GM19467 (cell line): ENCODE measurements around the gene PLPPR2.
"Not testable (repeated sequence)": the region's sequence is repeated elsewhere in the genome, so short reads cannot be mapped to it uniquely, and the experiment has no call there.

Source experiments
- ATAC-seq: cut with Tn5 transposase; IDR thresholded peaks from one replicate; pipeline ENCODE4 v1.9.1; 2021; ENCODE audit warnings: mild to moderate bottlenecking, moderate library complexity; ENCODE audit not compliant: unreplicated experiment

PLPPR2 gene

DNA sequence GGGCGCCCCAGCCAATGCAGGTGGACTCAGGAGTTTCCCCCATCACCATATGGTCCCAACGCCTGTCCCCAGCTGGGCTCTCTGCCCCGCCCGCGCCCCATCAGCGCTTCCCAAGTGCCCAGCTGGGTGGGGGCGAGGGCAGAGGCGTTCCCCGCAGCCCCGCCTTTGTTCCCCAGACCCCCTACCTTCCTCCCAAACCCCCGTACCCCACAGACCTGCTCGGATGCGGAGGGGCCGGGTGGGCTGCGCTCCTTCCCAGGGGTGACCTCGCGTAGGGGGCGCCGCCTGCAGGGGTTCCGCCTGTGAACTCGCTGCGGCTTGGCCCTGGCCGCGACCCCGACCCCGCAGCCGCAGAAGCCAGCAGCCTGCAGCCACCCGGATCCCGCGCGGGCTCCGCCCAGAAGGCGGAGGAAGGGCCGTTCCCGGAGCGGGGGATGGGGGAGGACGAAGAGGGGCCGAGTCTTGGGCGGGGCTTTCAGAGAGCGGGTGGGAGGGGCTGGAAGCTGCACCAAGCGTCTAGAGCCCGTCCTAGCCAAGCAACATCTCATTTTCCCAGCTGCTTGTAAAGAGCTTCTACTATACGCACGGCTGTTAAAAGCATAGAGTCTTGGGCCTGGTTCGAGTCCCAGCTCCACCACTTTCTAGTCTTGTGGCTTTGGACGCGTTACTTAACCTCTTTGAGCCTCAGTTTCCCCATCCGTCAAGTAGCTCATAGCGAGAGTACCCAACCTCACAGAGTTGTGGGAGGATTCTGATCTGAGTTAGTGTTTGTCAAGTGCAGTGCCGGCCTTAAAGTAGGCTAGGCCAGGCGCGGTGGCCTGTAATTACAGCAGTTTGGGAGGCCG lies 15.8 kb upstream of the PLPPR2 start, which contains the start of gene RAB3D:
Gene RAB3D (minus strand): TSS at position 404 of the 845 bp plus-strand sequence. CDS start 2,258 bp downstream, outside the sequence.
- ATAC-seq: no peak

DNA sequence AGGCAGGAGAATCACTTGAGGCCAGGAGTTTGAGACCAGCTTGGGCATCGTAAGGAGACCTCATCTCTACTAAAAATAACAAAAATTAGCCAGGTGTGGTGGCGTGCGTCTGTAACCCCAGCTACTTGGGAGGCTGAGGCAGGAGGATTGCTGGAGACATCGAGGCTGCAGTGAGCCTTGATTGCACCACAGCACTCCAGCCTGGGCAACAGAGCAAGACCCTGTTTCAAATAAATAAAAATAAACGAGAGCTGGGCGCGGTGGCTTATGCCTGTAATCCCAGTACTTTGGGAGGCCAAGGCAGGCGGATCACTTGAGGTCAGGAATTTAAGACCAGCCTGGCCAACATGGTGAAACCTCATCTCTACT lies 15.1 kb upstream of the PLPPR2 start:
- not testable (repeated sequence) for ATAC-seq

DNA sequence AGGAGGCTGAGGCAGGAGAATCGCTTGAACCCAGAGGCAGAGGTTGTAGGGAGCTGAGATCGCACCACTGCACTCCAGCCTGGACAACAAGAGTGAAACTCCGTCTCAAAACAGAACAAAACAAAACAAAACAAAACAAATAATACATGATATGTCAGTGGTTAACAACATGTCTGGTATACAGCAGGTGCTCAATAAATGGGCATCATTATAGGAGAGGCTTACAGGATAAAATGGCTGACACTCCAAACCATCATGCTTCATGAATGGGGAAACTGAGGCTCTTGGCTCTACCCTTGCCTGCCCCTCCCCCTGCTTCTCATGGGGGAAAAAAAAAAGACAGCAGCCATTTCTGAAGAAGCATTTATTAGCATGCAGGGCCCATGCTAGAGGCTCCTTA lies 12.8 kb upstream of the PLPPR2 start:
- no peak for ATAC-seq

DNA sequence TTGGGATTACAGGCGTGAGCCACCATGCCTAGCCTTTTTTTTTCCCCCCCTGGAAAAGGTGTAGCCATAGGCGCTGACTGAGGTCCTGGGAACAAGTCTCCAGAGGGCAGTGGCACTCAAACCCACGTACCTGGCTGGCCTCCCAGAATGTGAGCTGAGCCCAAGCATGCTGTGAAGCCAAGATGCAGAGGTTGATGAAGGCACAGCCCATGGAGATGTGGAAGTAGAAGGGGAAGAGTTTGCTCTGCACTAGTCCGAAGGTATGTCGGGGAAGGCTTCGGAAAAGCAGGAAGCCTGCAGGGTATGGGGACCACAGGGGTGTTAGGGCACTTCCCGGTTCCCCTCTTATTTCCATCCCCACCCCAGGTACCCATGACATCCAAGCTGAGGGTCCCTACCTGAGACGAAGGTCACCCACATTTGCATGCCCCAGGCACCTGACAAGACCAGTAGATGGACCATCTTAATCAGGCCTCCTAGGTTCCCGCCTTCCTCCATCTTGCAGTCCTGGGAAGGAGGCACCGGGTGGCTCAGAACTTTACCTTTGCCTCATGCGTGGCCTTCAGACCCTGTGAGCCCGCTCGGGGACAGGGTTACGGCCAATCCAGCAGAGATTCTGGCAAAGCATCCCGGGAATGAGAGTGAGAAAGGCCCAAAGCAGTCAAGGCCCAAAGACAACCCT lies 10.0 kb upstream of the PLPPR2 start:
- ATAC-seq: no peak

DNA sequence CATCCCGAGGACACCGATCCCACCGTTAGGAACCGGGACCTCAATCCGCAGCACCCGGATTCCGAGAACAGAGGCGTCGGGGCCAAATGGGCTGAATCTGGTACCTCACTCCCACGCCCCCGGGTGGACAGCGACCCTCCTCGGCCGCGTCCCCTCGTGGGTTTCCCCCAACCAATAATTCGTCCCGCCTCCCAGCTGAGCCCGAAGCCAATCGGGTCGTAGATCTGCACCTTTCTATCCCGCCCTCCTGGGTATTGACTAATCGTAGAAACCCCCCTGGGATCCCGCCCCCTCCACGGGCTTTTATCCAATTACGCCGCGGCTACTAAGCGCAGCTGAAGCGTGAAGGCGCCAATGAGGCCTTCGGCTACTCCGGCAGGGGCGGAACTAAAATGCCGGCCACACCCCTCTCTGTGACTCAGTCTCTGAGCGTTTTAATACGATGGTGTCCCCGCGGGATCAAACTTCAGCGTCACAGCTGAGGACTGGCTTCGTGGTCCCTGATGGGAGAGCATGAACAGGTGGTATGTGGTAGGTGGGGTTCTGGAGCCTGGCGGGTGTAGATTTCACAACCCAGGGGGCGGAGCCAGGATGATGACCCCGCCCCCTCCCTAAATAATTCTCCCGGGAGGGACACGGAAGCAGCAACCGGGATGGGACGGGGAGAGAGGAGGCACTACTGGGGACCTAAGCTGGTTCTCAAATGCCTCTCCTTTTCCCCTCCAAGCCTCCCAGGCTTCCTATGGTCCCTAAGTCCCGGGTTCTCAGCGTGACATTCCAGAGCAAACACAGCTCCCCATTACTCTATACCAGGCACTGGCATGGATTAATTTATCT lies 8.9 kb upstream of the PLPPR2 start, which contains the start of the genes CCDC159 and TMEM205:
Gene CCDC159 (plus strand): TSS at position 416 of the 837 bp plus-strand sequence. CDS start 88 bp downstream, at position 504.
Gene TMEM205 (minus strand): TSS at position 165 of the 837 bp plus-strand sequence. CDS start 649 bp downstream, outside the sequence.
- ATAC-seq: peak; percentile 87

DNA sequence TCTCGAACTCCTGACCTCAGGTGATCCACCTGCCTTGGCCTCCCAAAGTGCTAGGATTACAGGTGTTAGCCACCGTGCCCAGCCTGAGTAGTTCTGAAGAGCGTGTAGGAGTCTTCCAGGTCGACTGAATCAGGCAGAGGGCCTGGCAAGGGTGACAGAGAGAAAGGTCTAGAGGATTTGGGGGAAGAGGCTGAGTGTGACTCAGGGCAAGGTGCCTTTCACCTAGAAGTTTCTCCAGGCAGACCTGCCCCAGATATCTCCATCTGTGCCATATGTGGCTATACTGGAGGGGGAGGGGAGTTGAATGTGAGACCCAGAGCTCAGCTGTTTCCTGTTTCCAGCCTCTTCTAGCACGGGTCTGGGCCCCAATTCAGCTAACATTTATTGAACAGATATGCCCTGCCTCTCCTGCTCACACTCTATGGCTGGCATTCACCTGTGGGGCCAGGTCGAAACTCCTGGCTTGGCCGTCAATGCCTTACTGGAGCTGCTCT lies 7.6 kb upstream of the PLPPR2 start:
- ATAC-seq: no peak

DNA sequence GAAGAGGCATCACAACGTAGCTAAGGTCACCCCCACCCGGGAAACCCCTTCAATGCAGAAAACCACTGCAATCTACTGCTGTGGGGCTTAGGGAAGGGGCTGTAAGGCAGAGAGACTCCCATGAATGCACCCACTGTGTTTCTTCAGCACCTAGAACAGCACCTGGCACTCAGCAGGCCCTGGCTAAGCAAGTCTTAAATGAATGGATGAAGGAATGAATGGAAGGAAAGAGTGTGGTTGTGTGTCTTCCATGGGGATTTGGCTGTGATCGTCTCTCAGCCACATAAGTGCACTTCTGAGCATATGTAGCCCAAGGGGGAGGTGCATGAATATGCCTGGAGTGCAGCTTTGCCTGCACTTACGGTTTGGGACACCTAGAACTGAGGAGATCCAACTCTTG lies 6.1 kb upstream of the PLPPR2 start:
- ATAC-seq: no peak

DNA sequence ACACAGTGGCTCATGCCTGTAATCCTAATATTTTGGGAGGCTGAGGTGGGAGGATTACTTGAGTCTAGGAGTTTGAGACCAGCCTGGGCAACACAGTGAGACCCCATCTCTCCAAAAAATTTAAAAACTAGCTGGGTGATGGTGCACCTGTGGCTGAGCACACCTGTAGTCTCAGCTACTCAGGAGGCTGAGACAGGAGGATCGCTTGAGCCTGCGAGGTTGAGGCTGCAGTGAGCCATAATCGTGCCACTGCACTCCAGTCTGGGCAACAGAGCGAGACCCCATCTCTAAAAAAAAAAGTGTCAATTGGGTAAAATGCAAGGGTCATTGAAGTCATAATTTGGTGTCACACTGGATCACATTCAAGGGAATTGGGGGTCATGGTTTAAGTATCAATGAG lies 1.1 kb upstream of the PLPPR2 start:
- ATAC-seq: not testable (repeated sequence)

DNA sequence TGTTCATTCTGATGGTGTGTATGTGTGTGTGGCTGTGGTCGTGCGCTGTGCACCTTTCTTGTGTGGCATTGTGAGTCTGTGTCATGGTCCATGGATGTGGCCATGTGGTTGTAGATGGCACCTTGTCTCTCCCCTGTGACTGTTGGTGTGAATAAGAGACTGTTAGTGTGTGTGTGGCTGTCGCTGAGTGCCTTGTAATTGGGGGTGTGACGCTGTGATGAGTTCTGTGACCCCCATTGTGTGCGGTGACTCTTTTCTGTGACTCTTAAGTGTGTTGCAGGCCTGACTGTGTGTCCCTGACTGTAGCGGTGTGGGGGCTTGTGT lies 804 bp downstream of the PLPPR2 start:
- ATAC-seq: no peak

DNA sequence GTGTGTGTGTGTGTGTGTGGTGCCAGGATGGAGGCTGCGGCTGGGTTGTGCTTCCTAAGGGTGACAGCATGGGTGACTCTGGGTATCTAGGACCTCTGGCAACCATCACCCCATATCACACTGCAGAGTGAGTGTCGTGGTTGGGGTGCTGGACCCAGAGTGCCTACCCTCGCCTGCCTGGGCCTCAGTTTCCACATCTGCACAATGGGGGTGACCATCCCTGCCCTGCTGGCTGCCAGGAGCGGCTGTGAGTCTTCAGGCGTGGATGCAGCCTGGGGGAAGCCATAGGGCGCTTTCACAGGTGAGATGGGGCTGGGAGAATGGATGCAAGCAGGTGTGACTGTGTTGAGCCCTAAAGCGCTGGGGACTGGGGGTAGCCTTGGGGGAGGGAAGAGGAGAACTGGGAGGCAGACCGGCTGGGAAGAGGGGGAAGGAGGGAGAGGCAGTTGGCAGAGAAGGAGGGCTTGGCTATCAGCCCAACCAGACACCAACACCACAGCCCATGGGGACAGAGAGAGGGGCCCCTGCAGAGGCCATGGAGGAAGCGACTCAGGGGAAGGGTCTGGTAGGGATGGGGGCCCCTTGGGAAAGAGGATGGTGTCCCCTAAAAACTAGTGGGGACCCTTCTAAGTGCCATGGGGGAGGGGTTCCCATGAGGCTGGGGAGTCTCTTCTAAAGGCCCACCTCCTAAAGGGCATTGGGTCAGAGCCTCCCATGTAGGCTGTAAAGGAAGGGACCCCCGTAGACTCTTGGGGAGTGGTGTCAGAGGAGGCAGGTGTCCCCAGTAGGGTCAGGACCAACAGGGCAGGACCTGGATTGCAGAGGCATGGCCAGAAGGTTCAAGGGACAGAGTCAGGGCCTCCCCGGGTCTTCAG lies 1.7 kb downstream of the PLPPR2 start:
- no peak for ATAC-seq

DNA sequence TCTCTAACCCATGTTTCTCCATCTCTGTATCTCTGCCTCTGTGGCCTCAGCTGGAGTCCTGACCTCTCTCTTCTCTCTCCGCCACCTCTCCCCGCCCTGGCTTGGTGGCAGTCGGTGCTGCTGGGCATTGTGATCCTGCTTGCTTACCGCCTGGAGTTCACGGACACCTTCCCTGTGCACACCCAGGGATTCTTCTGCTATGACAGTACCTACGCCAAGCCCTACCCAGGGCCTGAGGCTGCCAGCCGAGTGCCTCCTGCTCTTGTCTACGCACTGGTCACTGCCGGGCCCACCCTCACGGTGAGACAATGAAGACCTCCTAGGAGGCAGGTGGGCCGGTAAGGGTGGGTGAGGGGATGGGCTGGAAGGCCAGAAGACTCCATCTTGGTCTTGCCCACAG lies 4.2 kb downstream of the PLPPR2 start:
- no peak for ATAC-seq

DNA sequence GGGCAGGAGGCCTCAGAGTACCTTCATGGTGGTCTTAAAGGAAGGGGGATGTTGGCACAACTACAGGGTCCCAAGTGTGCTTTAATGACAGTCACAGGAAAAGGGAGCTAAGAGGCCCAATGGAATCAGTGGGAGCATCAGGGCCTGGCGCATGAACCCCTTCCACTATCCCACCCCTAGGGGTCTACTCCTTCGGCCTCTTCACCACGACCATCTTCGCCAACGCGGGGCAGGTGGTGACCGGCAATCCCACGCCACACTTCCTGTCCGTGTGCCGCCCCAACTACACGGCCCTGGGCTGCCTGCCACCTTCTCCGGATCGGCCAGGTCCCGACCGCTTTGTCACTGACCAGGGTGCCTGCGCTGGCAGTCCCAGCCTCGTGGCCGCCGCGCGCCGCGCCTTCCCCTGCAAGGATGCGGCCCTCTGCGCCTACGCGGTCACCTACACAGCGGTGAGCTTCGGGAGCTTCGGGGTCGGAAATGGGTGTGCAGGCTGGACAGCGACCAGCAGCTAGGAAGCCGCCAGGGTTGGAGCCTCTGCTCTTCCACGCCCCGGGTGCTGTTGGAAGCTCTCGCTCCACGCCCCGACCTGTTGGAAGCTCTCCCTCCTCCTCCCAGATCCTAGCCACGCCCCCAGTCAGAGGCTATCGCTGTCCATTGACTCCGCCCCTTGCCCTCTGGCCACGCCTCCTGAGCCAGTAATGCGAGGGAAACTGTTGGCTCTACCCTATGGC lies 6.0 kb downstream of the PLPPR2 start:
- ATAC-seq: no peak

DNA sequence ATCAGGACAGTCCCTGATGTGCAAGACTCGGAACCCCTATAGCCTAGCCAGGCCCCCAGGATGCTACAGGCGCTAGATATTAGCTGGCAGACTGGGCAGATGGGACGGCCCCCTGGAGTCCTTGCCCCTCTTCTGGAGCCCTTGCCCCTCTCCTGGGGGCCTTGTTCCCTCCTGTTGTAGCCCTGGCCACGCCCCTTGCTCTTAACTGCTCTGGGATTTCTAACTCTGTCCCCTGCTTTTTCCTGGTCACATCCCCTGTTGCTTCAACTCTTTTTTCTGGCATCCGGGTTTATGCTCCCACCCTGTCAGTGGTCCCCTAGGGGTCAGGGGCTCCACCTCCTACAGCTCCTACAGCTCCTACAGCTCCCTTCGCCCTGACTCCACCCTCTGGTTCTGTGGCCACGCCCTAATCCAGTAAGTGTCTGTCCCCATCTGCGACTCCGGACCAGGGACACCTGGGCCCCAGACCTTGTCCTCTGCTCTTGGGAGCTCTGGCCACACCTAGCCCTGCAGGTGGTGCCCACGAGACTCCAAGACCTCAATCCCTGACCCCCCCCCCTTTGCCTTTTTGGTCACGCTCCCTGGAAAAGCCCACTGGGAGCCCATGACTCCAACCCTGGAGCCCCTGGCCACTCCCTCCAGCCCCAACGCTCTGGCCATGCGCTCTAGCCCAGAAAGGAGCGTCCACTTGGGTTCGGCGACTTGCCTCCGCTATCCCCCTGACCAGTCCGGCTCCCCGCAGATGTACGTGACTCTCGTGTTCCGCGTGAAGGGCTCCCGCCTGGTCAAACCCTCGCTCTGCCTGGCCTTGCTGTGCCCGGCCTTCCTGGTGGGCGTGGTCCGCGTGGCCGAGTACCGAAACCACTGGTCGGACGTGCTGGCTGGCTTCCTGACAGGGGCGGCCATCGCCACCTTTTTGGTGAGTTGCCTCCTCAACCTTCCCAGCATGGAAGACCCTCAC lies 6.8 kb downstream of the PLPPR2 start:
- no peak for ATAC-seq

DNA sequence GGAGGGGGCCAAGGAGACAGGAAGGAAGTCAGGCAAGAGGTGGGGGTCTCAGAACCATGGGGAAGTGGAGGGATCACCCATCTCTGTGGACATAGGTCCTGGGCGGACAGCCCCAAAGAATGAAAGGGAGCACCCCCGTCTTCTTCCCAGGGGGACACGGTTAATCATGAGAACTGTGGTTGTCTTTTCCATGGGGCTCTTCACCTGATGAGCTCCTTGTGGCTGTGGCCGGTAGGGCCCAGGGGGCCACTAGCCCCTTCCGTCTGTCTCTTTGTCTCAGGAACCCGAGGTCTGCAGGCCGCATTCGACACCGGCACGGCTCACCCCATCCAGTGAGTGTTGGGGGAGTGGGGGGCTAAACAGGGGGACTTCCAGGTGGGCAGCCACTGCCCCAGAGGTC lies 8.6 kb downstream of the PLPPR2 start:
- no peak for ATAC-seq

DNA sequence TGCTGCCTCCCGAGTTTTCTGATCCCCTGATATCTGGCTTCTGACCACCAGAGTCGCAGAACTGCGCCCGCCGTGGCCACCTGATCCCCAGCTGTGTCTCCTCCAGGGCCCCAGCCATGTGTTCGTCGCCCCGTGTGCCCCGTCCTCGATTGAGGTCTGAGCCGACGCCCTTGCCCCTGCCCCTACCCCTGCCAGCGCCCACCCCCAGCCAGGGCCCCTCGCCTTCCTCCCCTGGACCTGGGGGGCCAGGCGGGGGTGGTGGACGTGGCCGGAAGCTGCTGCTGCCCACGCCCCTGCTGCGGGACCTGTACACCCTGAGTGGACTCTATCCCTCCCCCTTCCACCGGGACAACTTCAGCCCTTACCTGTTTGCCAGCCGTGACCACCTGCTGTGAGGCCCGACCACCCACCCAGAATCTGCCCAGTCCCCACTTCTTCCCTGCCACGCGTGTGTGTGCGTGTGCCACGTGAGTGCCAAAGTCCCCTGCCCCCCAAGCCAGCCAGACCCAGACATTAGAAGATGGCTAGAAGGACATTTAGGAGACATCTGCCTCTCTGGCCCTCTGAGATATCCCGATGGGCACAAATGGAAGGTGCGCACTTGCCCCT lies 9.2 kb downstream of the PLPPR2 start:
- no peak for ATAC-seq

DNA sequence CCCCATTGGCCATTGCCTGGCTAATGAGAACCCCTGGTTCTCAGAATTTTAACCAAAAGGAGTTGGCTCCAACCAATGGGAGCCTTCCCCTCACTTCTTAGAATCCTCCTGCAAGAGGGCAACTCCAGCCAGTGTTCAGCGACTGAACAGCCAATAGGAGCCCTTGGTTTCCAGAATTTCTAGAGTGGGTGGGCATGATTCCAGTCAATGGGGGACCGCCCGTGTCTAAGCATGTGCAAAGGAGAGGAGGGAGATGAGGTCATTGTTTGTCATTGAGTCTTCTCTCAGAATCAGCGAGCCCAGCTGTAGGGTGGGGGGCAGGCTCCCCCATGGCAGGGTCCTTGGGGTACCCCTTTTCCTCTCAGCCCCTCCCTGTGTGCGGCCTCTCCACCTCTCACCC lies 9.7 kb downstream of the PLPPR2 start:
- no peak for ATAC-seq

DNA sequence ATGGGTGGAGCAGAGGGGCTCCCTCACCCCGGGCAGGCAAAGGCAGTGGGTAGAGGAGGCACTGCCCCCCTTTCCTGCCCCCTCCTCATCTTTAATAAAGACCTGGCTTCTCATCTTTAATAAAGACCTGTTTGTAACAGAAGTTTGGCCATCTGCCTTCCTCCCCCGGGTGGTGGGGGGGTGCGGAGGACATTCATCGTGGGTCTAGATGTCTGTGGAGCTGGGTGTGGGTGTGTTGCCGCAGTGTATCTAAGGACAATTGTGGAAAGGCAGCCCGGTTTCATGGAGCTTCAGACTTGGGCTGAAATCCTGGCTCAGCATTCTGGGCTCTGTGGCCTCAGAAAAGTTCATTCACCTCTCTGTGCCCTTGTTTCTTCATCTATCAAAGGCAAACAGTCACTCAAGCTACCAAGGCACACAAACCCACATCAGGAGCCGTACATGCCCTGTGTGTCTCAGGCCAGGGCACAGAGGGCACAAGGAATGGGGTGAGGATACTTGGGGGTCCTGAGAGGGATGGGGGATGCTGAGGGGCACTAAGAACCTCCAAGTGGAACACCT lies 10.4 kb downstream of the PLPPR2 start:
- ATAC-seq: no peak

DNA sequence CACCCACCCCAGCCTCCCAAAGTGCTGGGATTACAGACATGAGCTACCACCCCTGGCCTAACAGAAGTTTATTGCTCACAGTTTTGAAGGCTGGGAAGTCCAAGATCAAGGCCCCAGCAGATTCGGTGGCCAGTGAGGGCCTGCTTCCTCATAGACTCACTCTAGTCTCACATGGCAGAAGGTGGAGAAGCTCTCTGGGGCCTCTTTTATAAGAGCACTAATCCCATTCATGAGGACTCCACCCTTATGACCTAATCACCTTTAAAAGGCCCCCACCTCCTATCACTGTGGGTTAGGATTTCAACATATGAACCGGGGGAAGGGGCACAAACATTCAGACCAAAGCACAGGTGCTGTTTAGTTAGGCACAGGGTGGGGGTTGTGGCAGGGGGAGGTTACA lies 12.3 kb downstream of the PLPPR2 start:
- no peak for ATAC-seq
